IPS-NIHi7 (cell line): ENCODE measurements around the gene ENOX1.
"Not testable (repeated sequence)": the region's sequence is repeated elsewhere in the genome, so short reads cannot be mapped to it uniquely, and the experiment has no call there.

Experiments
- DNase-seq: peaks from one replicate; pipeline ENCODE4 v3.0.0; 2012; ENCODE audit warnings: mixed read lengths; ENCODE audit errors: extremely low spot score

The ENOX1 gene

GRCh38 chr13:43205416-43205815, 581.4 kb downstream of the ENOX1 start:
- no peak for DNase-seq

- no peak for DNase-seq
These were observed 582.2 kb downstream of the ENOX1 start for GRCh38 chr13:43204591-43204990.

- DNase-seq = no peak
These were observed 583.0 kb downstream of the ENOX1 start for GRCh38 chr13:43203781-43204180.

GRCh38 chr13:43200736-43201135, 586.0 kb downstream of the ENOX1 start:
- DNase-seq = peak; percentile 19

GRCh38 chr13:43200307-43200706, 586.5 kb downstream of the ENOX1 start:
- no peak for DNase-seq

- no peak for DNase-seq
These were observed 589.9 kb downstream of the ENOX1 start for GRCh38 chr13:43196750-43197370.

- DNase-seq = no peak
These were observed 590.6 kb downstream of the ENOX1 start for GRCh38 chr13:43196086-43196621.

GRCh38 chr13:43195551-43195950, 591.2 kb downstream of the ENOX1 start:
- peak; percentile 43 for DNase-seq

- DNase-seq = no peak
These were observed 591.7 kb downstream of the ENOX1 start for GRCh38 chr13:43195112-43195511.

- no peak for DNase-seq
These were observed 592.9 kb downstream of the ENOX1 start for GRCh38 chr13:43193789-43194420.

- DNase-seq = no peak
These were observed 595.2 kb downstream of the ENOX1 start for GRCh38 chr13:43191546-43191945.

- DNase-seq = peak; percentile 25
These were observed 601.5 kb downstream of the ENOX1 start for GRCh38 chr13:43185226-43185625.

- peak; percentile 21 for DNase-seq
These were observed 605.9 kb downstream of the ENOX1 start for GRCh38 chr13:43180837-43181236.

GRCh38 chr13:43180036-43180660, 606.6 kb downstream of the ENOX1 start:
- DNase-seq = no peak

GRCh38 chr13:43171489-43171888, 615.3 kb downstream of the ENOX1 start:
- no peak for DNase-seq

GRCh38 chr13:43170506-43170905, 616.3 kb downstream of the ENOX1 start:
- DNase-seq = no peak

GRCh38 chr13:43168434-43168833, 618.3 kb downstream of the ENOX1 start:
- DNase-seq = not testable (repeated sequence)

GRCh38 chr13:43167731-43168130, 619.0 kb downstream of the ENOX1 start:
- DNase-seq = no peak

- no peak for DNase-seq
These were observed 619.9 kb downstream of the ENOX1 start for GRCh38 chr13:43166644-43167457.
